GM23338 (cell line): ENCODE results near the gene IRF1. TPM values are rescaled to one million over a fixed set of nuclear protein-coding genes. Genes with fewer than 3 reads are reported as not detected.

Experiments
- ATAC-seq: fragments of 200-7000 bp; cut with Tn5 transposase; 3 replicates; pipeline ENCODE4 v1.9.1; 2020
- DNase-seq: peaks from one replicate; pipeline ENCODE4 v3.0.0-alpha.2; 2015; ENCODE audit warnings: low spot score
- H2AFZ ChIP-seq: fragments of 200-600 bp; sonication (generic); 2 replicates; pipeline ENCODE4 v1.8.0; 2016; ENCODE audit warnings: antibody characterized with exemption, mild to moderate bottlenecking, moderate library complexity
- H3F3A ChIP-seq: fragments of 200-600 bp; sonication (generic); replicated peaks from 2 replicates; pipeline ENCODE4 v1.8.0; 2017; ENCODE audit warnings: antibody characterized with exemption, mixed run types, low read depth
- H3K27ac ChIP-seq: fragments of 200-600 bp; sonication (generic); 2 replicates; pipeline ENCODE4 v1.6.1; 2016; ENCODE audit warnings: low read depth
- H3K27me3 ChIP-seq: fragments of 200-600 bp; sonication (generic); 2 replicates; pipeline ENCODE4 v1.8.0; 2016; ENCODE audit warnings: mild to moderate bottlenecking, mixed run types, moderate library complexity; ENCODE audit not compliant: insufficient read depth
- H3K36me3 ChIP-seq: fragments of 200-600 bp; sonication (generic); 2 replicates; pipeline ENCODE4 v1.8.0; 2016; ENCODE audit warnings: mild to moderate bottlenecking; ENCODE audit not compliant: insufficient read depth
- H3K4me1 ChIP-seq: fragments of 200-600 bp; sonication (generic); 2 replicates; pipeline ENCODE4 v1.8.0; 2016; ENCODE audit warnings: mild to moderate bottlenecking, moderate library complexity; ENCODE audit not compliant: insufficient read depth
- H3K4me2 ChIP-seq: fragments of 200-600 bp; sonication (generic); 2 replicates; pipeline ENCODE4 v1.7.1; 2017; ENCODE audit warnings: mixed run types
- H3K4me3 ChIP-seq: fragments of 200-600 bp; sonication (generic); 2 replicates; pipeline ENCODE4 v1.6.1; 2016; ENCODE audit warnings: mixed run types
- H3K79me2 ChIP-seq: fragments of 200-600 bp; sonication (generic); replicated peaks from 2 replicates; pipeline ENCODE4 v1.8.0; 2017; ENCODE audit warnings: mild to moderate bottlenecking; ENCODE audit not compliant: insufficient read depth
- H3K9me2 ChIP-seq: fragments of 200-600 bp; sonication (generic); 2 replicates; pipeline ENCODE4 v1.8.0; 2017; ENCODE audit not compliant: insufficient read depth
- H4K20me1 ChIP-seq: fragments of 200-600 bp; sonication (generic); replicated peaks from 2 replicates; pipeline ENCODE4 v1.8.0; 2017; ENCODE audit warnings: mild to moderate bottlenecking; ENCODE audit not compliant: insufficient read depth
- H3K27ac Mint-ChIP-seq: 2 replicates; pipeline ENCODE4 v1.8.0; 2020; ENCODE audit warnings: inconsistent platforms, mild to moderate bottlenecking, moderate library complexity, mixed read lengths
- H3K27me3 Mint-ChIP-seq: 3 replicates; pipeline ENCODE4 v1.8.0; 2022; ENCODE audit warnings: low read depth, mild to moderate bottlenecking, moderate library complexity, mixed read lengths, inconsistent platforms; ENCODE audit not compliant: insufficient read depth, poor library complexity
- H3K36me3 Mint-ChIP-seq: 3 replicates; pipeline ENCODE4 v1.8.0; 2021; ENCODE audit warnings: low read depth, mild to moderate bottlenecking, inconsistent platforms, moderate library complexity, mixed read lengths
- H3K4me1 Mint-ChIP-seq: 3 replicates; pipeline ENCODE4 v1.8.0; 2020; ENCODE audit warnings: mild to moderate bottlenecking, inconsistent platforms, mixed read lengths
- H3K4me3 Mint-ChIP-seq: 3 replicates; pipeline ENCODE4 v1.8.0; 2021; ENCODE audit warnings: moderate library complexity, mild to moderate bottlenecking, inconsistent platforms, mixed read lengths
- H3K9me3 Mint-ChIP-seq: 3 replicates; pipeline ENCODE4 v1.8.0; 2020; ENCODE audit warnings: moderate library complexity, mild to moderate bottlenecking, inconsistent platforms, mixed read lengths
- CREB1 ChIP-seq: fragments of 250-450 bp; sonication (Bioruptor Pico); IDR thresholded peaks from 2 replicates; pipeline ENCODE4 v1.5.0; 2020; ENCODE audit warnings: low read depth, mild to moderate bottlenecking, moderate library complexity
- JUNB ChIP-seq: IDR thresholded peaks from one replicate; pipeline ENCODE4 v1.6.1; 2016; ENCODE audit warnings: antibody characterized with exemption; ENCODE audit not compliant: unreplicated experiment
- NANOG ChIP-seq: IDR thresholded peaks from 2 replicates; pipeline ENCODE4 v1.6.1; 2016; ENCODE audit warnings: antibody characterized with exemption, borderline replicate concordance
- STAT1 ChIP-seq: IDR thresholded peaks from one replicate; pipeline ENCODE4 v1.6.1; 2016; ENCODE audit warnings: antibody characterized with exemption; ENCODE audit not compliant: unreplicated experiment
- ZNF114 ChIP-seq: fragments of 250-450 bp; sonication (Bioruptor Pico); IDR thresholded peaks from 2 replicates; pipeline ENCODE4 v1.5.0; 2020; ENCODE audit warnings: mild to moderate bottlenecking, moderate library complexity
- ZNF331 ChIP-seq: fragments of 250-450 bp; sonication (Bioruptor Pico); IDR thresholded peaks from 2 replicates; pipeline ENCODE4 v1.5.0; 2020; ENCODE audit warnings: low read depth, mild to moderate bottlenecking, moderate library complexity
- polyA plus RNA-seq: library from polyadenylated mRNA; unstranded; fragments of >200 nt; fragmentation: Nextera tagmentation; extraction: Ambion mirVana; gene quantifications from 2 replicates; pipeline ENCODE4 v1.2.1, GENCODE V29; 2016
- total RNA-seq: library from RNA; depleted of rRNA; stranded (reverse); fragments of >200 nt; shearing (Covaris generic); gene quantifications from 2 replicates; pipeline ENCODE4 v1.2.3, GENCODE V29; 2014
- TF ChIP-seq, protein P1 (sequence below): fragments of 250-450 bp; sonication (Bioruptor Pico); IDR thresholded peaks from 2 replicates; pipeline ENCODE4 v1.5.0; 2020; ENCODE audit warnings: mild to moderate bottlenecking, moderate library complexity
- TF ChIP-seq, protein P2 (sequence below): IDR thresholded peaks from one replicate; pipeline ENCODE4 v1.6.1; 2018; ENCODE audit warnings: antibody characterized with exemption; ENCODE audit not compliant: unreplicated experiment
- TF ChIP-seq, protein P3 (sequence below), 2 experiments: fragments of 200-600 bp in 1 of 2; sonication (generic) in 1 of 2; conservative IDR thresholded peaks; 2 replicates each; pipeline versions ENCODE4 v1.5.1 to v1.6.1; 2016 to 2017; ENCODE audit warnings: antibody characterized with exemption in 2 of 2, low read depth in 2 of 2, mild to moderate bottlenecking in 2 of 2, moderate library complexity in 1 of 2

IRF1 gene
- total and polyA plus RNA-seq, 2 experiments from 2014 or later = 6.9 to 8.6 TPM

DNA sequence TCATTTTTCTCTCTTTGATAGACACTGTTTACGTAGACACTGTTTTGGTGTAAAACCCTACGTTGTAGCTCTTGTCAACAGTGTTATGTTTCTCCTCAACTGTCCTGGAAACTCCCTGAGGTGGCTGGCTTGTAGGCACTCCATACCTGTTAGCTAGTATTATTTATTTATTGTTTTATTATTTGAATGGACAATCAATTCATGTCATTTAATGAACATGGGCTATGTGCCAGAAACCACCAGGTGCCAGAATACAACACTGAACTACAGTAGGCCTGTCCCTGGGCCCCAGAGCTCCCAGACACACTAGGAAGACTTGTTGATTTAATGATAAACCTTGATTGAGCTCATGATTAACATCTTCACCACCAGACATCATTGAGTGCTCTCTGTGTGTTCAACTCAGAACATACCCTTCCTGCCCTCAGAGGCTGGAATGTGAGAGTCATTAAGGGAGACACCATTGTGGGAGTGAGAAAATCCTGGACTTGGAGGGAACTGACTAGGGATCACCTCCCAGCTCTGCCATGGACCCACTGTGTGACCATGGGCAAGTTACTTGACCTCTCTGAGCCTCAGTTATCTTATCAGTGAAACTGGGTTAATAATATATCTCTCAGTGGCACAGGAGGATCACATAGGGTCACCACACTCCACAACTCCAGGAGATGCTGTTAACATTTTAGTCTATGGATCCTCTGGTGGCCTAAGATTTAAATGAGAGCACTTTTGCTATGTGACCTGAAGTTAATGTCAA, 19.2 kb downstream of the IRF1 start:
- Mint-ChIP-seq H3K4me3 (no peak overlapping the region), H3K36me3 (peaks cover 5% of the 10 kb centered on the region; the same call in 2 of the 3 replicates), H3K4me1 (peaks cover 19% of the 10 kb centered on the region), H3K27me3 (peaks cover 10% of the 10 kb centered on the region), H3K27ac (no peak overlapping the region), H3K9me3 (peaks cover 8% of the 10 kb centered on the region; the same call in 2 of the 3 replicates)
- Histone ChIP-seq H3F3A (no peaks in the 10 kb centered on the region), H4K20me1 (no peaks in the 10 kb centered on the region), H3K27ac (no peak overlapping the region), H3K4me3 (no peak overlapping the region), H2AFZ (no peak overlapping the region), H3K27me3 (no peaks in the 10 kb centered on the region), H3K36me3 (no peaks in the 10 kb centered on the region), H3K79me2 (no peaks in the 10 kb centered on the region), H3K4me2 (no peak overlapping the region), H3K4me1 (peaks cover 7% of the 10 kb centered on the region), H3K9me2 (no peaks in the 10 kb centered on the region)
- DNase-seq = no peak
- no peak for TF ChIP-seq CREB1 (CRISPR knock-in tag)
- no peak for TF ChIP-seq ZNF331
- TF ChIP-seq, protein P1, sequence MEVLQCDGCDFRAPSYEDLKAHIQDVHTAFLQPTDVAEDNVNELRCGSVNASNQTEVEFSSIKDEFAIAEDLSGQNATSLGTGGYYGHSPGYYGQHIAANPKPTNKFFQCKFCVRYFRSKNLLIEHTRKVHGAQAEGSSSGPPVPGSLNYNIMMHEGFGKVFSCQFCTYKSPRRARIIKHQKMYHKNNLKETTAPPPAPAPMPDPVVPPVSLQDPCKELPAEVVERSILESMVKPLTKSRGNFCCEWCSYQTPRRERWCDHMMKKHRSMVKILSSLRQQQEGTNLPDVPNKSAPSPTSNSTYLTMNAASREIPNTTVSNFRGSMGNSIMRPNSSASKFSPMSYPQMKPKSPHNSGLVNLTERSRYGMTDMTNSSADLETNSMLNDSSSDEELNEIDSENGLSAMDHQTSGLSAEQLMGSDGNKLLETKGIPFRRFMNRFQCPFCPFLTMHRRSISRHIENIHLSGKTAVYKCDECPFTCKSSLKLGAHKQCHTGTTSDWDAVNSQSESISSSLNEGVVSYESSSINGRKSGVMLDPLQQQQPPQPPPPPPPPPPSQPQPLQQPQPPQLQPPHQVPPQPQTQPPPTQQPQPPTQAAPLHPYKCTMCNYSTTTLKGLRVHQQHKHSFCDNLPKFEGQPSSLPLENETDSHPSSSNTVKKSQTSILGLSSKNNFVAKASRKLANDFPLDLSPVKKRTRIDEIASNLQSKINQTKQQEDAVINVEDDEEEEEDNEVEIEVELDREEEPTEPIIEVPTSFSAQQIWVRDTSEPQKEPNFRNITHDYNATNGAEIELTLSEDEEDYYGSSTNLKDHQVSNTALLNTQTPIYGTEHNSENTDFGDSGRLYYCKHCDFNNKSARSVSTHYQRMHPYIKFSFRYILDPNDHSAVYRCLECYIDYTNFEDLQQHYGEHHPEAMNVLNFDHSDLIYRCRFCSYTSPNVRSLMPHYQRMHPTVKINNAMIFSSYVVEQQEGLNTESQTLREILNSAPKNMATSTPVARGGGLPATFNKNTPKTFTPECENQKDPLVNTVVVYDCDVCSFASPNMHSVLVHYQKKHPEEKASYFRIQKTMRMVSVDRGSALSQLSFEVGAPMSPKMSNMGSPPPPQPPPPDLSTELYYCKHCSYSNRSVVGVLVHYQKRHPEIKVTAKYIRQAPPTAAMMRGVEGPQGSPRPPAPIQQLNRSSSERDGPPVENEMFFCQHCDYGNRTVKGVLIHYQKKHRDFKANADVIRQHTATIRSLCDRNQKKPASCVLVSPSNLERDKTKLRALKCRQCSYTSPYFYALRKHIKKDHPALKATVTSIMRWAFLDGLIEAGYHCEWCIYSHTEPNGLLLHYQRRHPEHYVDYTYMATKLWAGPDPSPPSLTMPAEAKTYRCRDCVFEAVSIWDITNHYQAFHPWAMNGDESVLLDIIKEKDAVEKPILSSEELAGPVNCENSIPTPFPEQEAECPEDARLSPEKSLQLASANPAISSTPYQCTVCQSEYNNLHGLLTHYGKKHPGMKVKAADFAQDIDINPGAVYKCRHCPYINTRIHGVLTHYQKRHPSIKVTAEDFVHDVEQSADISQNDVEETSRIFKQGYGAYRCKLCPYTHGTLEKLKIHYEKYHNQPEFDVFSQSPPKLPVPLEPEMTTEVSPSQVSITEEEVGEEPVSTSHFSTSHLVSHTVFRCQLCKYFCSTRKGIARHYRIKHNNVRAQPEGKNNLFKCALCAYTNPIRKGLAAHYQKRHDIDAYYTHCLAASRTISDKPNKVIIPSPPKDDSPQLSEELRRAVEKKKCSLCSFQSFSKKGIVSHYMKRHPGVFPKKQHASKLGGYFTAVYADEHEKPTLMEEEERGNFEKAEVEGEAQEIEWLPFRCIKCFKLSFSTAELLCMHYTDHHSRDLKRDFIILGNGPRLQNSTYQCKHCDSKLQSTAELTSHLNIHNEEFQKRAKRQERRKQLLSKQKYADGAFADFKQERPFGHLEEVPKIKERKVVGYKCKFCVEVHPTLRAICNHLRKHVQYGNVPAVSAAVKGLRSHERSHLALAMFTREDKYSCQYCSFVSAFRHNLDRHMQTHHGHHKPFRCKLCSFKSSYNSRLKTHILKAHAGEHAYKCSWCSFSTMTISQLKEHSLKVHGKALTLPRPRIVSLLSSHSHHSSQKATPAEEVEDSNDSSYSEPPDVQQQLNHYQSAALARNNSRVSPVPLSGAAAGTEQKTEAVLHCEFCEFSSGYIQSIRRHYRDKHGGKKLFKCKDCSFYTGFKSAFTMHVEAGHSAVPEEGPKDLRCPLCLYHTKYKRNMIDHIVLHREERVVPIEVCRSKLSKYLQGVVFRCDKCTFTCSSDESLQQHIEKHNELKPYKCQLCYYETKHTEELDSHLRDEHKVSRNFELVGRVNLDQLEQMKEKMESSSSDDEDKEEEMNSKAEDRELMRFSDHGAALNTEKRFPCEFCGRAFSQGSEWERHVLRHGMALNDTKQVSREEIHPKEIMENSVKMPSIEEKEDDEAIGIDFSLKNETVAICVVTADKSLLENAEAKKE (CRISPR knock-in tag) = no peak
- TF ChIP-seq JUNB = no peak
- TF ChIP-seq, protein P2, sequence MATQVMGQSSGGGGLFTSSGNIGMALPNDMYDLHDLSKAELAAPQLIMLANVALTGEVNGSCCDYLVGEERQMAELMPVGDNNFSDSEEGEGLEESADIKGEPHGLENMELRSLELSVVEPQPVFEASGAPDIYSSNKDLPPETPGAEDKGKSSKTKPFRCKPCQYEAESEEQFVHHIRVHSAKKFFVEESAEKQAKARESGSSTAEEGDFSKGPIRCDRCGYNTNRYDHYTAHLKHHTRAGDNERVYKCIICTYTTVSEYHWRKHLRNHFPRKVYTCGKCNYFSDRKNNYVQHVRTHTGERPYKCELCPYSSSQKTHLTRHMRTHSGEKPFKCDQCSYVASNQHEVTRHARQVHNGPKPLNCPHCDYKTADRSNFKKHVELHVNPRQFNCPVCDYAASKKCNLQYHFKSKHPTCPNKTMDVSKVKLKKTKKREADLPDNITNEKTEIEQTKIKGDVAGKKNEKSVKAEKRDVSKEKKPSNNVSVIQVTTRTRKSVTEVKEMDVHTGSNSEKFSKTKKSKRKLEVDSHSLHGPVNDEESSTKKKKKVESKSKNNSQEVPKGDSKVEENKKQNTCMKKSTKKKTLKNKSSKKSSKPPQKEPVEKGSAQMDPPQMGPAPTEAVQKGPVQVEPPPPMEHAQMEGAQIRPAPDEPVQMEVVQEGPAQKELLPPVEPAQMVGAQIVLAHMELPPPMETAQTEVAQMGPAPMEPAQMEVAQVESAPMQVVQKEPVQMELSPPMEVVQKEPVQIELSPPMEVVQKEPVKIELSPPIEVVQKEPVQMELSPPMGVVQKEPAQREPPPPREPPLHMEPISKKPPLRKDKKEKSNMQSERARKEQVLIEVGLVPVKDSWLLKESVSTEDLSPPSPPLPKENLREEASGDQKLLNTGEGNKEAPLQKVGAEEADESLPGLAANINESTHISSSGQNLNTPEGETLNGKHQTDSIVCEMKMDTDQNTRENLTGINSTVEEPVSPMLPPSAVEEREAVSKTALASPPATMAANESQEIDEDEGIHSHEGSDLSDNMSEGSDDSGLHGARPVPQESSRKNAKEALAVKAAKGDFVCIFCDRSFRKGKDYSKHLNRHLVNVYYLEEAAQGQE = no peak
- TF ChIP-seq NANOG = no peak
- no peak for TF ChIP-seq ZNF114 (CRISPR knock-in tag)
- TF ChIP-seq, protein P3, sequence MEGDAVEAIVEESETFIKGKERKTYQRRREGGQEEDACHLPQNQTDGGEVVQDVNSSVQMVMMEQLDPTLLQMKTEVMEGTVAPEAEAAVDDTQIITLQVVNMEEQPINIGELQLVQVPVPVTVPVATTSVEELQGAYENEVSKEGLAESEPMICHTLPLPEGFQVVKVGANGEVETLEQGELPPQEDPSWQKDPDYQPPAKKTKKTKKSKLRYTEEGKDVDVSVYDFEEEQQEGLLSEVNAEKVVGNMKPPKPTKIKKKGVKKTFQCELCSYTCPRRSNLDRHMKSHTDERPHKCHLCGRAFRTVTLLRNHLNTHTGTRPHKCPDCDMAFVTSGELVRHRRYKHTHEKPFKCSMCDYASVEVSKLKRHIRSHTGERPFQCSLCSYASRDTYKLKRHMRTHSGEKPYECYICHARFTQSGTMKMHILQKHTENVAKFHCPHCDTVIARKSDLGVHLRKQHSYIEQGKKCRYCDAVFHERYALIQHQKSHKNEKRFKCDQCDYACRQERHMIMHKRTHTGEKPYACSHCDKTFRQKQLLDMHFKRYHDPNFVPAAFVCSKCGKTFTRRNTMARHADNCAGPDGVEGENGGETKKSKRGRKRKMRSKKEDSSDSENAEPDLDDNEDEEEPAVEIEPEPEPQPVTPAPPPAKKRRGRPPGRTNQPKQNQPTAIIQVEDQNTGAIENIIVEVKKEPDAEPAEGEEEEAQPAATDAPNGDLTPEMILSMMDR (conservative IDR thresholded peaks at IDR 0.05; ENCODE audit: low read depth in 2 of 2) = no peak
- TF ChIP-seq STAT1 = no peak
- ATAC-seq = no peak
